ENCODE measurements around the gene ACACA.
"Not testable (repeated sequence)": the region's sequence is repeated elsewhere in the genome, so short reads cannot be mapped to it uniquely, and the experiment has no call there.

Gene ACACA

GRCh38 chr17:37393352-37393751 lies 13.3 kb downstream of the ACACA start:
- DNase-seq (ENCODE audit: low read depth) = no peak

DNA sequence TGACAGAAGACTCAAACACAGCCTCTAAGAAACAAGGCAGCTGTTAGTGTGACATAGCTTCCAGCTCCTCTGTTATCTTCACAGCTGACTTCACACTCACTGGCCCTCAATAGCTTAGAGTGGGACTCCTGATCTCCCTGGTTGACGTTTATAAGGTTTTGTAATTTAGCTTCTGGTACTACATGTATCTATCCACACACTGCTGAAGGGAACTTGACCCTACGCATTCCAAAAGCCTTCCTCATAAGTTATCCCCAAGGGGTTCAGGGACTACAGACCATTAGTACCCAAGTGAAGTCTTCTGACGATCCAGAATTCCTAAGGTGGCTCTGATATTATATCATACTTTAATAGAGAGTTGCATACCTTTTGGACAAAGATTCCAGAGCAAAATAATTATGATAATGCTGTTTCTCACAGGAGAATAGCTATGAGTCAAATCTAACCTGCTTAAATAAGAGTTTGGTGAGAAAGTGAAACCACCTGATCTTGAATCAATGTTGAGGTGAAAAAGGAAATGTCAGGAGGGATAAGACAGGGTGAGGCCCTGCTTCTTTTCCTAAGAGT lies 14.5 kb downstream of the ACACA start:
- DNase-seq (ENCODE audit: low read depth) = peak; percentile 56

DNA sequence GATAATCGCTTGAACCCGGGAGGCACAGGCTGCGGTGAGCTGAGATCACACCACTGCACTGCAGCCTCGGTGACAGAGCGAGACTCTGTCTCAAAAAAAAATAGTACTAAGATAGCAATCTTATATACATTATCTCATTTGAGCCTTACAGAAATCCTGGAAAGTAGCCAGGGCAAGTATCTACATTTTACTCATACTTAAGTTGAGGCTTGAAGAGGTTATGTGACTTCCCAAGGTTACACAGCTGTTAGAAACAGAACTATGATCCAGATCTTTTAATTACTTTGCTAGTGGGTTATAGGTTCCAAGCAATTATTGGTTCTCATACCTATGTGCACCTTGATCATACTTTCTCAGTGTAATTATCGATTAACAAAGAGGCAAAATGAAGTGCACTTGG lies 15.5 kb downstream of the ACACA start:
- no peak for DNase-seq (ENCODE audit: low read depth)

- no peak for DNase-seq (ENCODE audit: low read depth)
Observed at GRCh38 chr17:37389160-37389559, 17.5 kb downstream of the ACACA start.

DNA sequence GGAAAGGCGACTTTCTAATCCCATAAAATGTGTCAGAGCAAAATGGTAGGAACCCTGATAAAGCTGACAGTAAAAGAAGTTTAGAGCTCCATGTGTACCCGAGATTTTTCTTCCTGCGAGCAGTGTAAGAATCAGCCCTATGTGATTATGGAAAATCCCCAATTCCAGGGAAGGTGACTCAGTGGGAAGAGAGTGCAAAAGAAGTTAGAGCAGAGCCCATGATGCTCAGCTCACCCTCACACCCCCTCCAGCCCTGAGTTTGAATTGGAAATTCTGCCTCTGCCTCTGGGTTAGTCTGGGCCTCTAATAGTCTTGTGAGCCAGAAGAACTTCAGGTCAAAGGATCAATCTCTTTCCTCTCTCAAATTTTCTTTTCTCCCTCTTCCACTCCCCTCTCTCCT lies 18.4 kb downstream of the ACACA start:
- no peak for DNase-seq (ENCODE audit: low read depth)

- DNase-seq (ENCODE audit: low read depth) = no peak
Observed at GRCh38 chr17:37386462-37386861, 20.2 kb downstream of the ACACA start.

- no peak for DNase-seq (ENCODE audit: low read depth)
Observed at GRCh38 chr17:37385474-37385990, 21.1 kb downstream of the ACACA start.

DNA sequence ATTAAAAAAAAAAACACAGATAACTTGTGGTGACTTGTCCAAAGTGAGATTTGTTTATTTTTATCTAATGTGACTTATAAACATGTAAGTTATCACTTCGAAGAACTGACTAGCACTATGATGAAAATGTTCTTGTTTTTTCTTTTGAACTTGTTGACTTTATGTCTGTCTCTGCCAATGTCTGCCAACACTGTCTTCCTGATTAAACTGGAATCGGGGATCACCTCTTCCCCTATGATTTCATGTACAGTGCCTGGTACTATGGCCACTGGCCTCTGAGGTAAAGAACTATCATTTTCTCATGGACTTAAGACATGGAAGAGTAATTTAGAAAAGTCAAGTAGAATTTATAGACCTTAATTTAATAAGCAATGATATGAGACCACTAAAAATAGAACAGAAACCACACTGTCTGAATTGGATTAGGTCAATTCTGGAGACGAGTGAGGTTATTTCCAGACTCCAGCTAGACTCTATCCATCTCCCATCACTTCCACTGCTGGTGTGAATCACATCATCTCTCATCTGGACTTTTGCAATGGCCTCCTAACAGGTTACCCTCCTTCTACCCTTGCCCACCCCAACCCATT lies 22.0 kb downstream of the ACACA start:
- DNase-seq (ENCODE audit: low read depth) = no peak

- no peak for DNase-seq (ENCODE audit: low read depth)
Observed at GRCh38 chr17:37382056-37382455, 24.6 kb downstream of the ACACA start.

GRCh38 chr17:37375706-37376105 lies 30.9 kb downstream of the ACACA start, which contains the start of gene C17orf78:
C17orf78 (plus strand) TSS chr17:37375985; CDS start chr17:37376093, 108 bp downstream.
- no peak for DNase-seq (ENCODE audit: low read depth)

GRCh38 chr17:37373530-37374159 lies 33.0 kb downstream of the ACACA start:
- no peak for DNase-seq (ENCODE audit: low read depth)

- no peak for DNase-seq (ENCODE audit: low read depth)
Observed at GRCh38 chr17:37368577-37368976, 38.1 kb downstream of the ACACA start.

- DNase-seq (ENCODE audit: low read depth) = no peak
Observed at GRCh38 chr17:37365589-37365988, 41.0 kb downstream of the ACACA start.

GRCh38 chr17:37361543-37361942 lies 45.1 kb downstream of the ACACA start:
- DNase-seq (ENCODE audit: low read depth) = no peak

- DNase-seq (ENCODE audit: low read depth) = no peak
Observed at GRCh38 chr17:37360632-37361031, 46.0 kb downstream of the ACACA start.

GRCh38 chr17:37359682-37360188 lies 46.9 kb downstream of the ACACA start:
- no peak for DNase-seq (ENCODE audit: low read depth)

DNA sequence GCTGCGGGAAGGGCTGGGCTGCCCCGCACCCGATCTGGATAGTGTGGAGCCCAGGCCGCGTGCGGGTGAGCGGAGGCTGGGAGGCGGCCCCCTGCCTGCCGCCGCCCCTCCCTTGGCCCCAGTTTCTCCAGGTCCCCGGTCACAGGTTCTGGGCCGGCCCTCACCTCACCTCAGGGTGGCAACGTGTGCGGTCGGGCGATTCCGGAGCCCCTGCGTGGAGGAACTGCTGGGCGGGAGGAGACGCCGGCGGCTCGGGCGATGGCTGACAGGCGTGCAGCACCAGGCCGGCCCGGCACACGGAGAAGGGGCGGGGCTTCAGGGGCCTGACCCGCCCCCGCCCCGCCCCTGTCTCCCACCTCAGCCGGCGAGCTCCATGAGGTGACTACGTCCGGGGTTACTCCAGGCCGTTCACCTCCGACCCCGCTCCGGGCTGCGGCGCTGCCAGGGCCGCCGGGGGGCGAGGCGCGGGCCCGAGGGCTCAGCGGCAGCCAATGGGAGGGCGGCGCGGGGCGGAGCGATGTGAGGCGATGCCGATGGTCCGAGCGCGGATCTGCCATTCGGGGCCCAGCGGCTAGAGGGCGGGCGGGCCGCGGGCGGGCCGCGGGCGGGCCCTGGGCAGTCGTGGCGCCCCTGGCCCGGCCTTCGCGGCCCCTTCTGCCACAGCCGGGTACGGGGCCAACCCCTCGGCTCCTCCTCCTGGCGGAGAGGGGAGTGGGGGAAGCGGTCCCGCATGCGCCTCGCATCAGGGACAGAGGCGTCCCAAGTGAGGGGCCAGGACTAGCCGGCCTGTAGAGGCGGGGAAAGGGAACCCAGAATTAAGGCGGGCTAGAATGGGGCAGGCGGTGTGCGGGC lies 47.6 kb downstream of the ACACA start:
- DNase-seq (ENCODE audit: low read depth) = peak; percentile 68

GRCh38 chr17:37358098-37358829 lies 48.4 kb downstream of the ACACA start:
- no peak for DNase-seq (ENCODE audit: low read depth)

DNA sequence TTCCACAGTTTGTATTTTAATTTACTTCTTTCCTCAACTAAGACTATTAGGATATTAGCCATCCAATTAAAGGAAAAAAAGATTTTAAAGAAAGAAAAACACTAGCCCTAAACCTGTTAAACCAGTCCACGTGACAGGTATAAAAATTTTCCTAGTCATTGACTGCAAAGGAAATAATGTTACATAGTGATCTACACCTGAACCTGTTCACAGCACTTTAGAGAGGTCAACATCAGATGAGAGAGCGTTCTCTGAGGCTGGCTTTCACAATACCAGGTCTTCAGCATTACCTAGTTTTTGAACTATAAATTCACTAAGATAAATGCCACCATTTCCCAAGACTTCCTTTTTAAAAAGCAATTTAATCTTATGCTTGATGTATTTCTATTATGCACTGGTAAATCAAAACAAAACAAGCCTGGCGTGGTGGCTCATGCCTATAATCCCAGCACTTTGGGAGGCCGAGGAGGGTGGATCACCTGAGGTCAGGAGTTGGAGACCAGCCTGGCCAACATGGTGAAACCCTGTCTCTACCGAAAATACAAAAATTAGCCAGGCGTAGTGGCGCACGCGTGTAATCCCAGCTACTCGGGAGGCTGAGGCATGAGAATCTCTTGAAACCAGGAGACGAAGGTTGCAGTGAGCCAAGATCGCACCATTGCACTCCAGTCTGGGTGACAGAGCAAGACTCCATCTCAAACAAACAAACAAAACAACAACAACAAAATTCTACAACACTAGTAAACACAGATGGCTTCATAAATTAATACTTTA lies 49.7 kb downstream of the ACACA start:
- not testable (repeated sequence) for DNase-seq (ENCODE audit: low read depth)

DNA sequence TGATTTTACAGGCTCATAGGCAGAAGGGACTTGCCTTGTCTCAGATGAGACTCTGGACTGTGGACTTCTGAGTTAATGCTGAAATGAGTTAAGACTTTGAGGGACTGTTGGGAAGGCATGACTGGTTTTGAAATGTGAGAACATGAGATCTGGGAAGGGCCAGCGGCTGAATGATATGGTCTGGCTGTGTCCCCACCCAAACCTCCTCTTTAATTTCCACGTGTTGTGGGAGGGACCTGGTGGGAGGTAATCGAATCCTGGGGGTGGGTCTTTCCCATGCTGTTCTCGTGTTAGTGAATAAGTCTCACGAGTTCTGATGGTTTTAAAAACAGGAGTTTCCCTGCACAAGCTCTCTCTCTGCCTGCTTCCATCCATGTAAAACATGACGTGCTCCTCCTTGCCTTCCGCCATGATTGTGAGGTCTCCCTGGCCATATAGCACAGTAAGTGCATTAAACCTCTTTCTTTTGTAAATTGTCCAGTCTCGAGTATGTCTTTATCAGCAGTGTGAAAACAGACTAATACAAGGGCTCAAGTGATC lies 59.7 kb downstream of the ACACA start:
- DNase-seq (ENCODE audit: low read depth) = not testable (repeated sequence)

All from HS-27A (cell line).